Activated gamma-delta T cell treated with Interleukin-2 at 50 U/mL for 16 hours (primary cell): ENCODE data around the gene HYDIN.
"Not testable (repeated sequence)": the region's sequence is repeated elsewhere in the genome, so short reads cannot be mapped to it uniquely, and the experiment has no call there.

ENCODE experiments used
- DNase-seq: peaks from one replicate; pipeline ENCODE4 v3.0.0-alpha.2; 2020

Gene HYDIN

GRCh38 chr16:71218306-71218963 is 12.1 kb downstream of the HYDIN start:
- DNase-seq, result no peak

DNA sequence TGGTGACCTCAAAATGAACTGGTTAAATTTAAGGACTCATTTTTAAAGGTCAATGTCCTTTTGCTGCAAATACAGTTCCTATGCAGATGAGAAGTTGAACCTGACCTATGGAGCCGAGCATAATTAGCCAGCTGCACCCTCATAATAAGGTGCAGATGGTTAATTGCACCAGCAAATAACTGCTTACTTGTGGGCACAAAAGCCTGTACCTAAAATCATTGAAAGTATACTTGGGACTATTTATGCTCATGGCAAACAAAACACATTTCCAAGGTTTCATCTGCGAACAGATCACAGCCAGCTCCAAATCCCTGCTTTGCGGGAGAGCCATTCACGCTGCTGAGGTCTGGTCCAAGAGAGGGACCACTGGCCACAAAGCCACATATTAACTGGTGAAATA is 13.0 kb downstream of the HYDIN start:
- no peak for DNase-seq

- DNase-seq, result no peak
Observed at GRCh38 chr16:71216714-71217113, 13.8 kb downstream of the HYDIN start.

DNA sequence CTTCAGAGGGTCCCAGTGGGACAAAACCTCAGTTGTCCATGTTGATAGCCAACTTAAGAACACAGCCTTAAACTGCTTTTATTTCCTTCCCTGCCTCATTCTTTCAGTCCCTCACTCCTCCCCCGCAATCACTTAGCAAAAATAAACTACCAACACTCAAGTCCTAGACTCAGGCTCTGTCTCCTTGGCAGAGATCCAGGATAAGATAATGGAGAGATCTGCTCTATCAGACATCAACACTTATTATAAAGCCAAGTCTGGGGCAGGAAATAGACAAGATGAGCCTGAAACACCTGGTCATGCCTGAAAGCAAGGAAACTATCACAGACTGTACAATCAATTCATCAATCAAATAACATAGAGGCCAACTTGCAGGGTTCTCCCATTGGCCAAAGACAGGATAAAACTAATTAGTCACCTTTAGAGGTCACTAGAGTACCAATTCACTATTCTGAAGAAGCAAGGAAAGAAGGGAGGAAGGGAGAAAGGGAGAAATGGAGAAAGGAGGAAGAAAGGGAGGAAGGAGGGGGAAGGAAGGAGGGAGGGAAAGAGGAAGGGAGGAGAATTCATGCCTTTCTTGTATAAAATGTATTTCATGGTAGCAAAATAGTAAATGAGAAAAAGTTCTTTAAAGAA is 15.7 kb downstream of the HYDIN start:
- DNase-seq, result no peak

- no peak for DNase-seq
Observed at GRCh38 chr16:71205482-71206131, 24.9 kb downstream of the HYDIN start.

DNA sequence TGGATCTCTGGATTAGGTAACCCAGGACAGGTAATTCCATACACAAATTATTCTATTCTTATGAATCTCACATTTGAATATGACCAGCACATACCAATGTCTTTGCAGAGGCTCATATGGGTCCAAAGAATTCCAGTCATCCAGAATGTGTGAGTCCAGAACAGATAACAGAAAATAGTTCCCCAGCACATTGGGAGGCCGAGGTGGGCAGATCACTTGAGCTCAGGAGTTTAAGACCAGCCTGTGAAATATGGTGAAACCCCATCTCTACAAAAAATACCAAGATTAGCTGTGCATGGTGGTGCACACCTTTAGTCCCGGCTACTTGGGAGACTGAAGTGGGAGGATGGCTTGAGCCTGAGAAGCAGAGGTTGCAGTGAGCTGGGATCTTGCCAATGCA is 26.9 kb downstream of the HYDIN start:
- DNase-seq, result no peak

GRCh38 chr16:71201556-71201955 is 29.0 kb downstream of the HYDIN start:
- DNase-seq, result no peak

DNA sequence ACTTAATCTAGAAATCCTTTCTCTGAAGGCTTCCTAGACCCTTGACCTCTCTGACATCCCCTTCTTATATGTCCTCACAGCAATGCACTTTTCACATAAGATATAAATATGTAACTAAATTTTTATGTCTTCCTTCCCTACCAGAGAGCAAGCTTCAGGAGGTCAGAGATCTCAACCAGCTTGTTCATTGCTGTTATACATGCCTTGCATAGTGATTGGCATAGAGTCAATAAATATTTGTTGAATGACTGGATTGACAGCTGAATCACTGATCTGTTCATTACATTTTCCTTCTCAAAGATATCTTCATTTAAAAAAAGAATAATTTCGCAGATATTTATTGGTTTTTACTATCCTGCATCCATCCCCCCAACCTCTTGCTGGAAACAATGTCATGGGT is 29.5 kb downstream of the HYDIN start:
- no peak for DNase-seq

DNA sequence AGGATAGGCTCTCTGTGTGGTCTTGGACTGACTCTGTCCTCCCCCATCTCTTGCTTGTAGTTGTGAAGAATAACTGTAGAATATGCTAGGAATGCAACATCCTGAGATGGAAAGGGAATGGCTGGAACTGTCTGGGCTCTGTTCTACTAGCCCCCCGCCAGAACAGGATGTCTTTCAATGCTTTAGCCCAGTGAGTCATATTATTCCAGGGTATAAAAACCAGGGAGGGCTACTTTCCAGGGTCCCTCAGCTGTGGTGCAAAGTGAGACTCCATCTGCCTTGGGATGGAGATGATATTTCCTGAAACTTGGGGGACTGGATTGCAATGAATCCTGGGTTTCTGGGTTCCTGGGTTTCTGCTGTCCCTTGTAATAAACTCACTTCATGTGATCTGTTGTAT is 32.1 kb downstream of the HYDIN start:
- DNase-seq, result no peak

- no peak for DNase-seq
Observed at GRCh38 chr16:71192387-71192786, 38.1 kb downstream of the HYDIN start.

DNA sequence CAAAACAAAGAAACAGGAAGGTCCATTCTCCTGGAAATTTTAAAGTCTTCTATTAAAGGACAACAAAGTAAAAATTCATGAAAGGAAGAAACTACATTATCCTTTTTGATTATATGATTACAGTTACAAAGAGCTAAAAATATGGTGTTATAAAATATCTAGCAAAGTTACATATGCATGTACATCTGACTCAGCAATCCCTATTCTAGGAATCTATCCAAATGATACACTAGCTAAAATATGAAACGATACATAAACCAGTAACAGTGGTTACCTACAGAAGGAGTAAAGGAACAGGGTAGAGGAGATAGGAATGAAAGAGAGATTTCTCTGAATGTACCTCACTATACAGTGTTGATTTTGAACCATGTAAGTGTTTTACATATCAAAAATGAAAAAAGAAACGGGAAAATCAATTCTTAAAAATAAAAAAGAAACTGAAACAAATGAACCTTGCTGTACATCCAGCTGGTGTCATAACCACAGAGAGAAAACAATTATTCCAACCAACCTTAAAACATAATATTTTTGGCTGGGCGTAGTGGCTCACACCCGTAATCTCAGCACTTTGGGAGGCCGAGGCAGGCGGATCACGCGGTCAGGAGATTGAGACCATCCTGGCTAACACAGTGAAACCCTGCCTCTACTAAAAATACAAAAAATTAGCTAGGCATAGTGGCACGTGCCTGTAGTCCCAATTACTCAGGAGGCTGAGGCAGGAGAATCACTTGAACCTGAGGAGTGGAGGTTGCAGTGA is 41.4 kb downstream of the HYDIN start:
- DNase-seq, result no peak

DNA sequence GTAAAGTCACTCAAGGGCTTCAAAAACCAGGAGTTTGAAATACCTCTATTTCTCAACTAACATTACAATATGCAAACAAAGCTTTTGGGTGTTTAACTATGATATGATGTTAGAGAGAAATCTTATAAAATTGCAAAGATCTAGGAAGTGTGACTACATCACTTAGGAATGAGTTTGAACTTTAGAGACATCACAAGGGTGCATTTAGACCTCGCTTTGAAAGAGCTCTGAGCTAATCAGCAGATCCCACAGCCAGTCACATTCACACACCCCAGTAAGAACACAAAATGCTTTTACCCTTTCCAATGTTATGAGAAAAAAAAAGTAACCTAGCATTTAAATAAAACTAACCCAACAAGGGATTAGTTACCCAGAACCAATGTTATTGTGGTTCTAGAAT is 45.2 kb downstream of the HYDIN start:
- DNase-seq, result no peak

DNA sequence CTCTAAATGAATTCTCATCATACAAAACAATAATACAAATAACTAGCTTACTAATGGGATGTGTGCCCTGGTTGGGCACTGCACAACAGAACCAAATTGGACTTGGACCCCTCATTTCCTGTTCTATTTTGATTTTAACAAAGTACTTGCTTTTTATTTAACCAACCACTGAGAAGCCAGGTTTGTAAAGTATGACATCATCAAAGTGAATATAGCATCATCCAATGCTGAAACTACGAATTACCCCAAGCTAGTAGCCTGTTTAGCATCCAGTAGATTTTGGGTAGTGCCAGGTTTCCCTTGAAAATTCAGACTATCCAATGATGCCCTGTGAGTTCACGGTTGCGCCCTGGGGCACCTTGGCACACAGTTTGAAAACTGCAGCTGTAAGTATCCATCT is 51.0 kb downstream of the HYDIN start:
- DNase-seq, result no peak

GRCh38 chr16:71172481-71173207 is 57.9 kb downstream of the HYDIN start:
- DNase-seq, result no peak

DNA sequence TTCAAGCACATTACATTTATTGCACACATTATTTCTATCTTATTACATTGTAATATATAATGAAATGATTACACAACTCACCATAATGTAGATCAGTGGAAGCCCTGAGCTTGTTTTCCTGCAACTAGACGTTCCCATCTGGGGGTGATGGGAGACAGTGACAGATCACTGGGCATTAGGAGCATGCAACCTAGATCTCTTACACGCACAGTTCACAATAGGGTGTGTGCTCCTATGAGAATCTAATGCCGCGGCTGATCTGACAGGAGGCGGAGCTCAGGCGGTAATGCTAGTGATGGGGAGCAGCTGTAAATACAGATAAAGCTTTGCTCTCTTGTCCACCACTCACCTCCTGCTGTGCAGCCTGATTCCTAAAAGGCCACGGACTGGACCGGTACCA is 69.5 kb downstream of the HYDIN start:
- not testable (repeated sequence) for DNase-seq

- DNase-seq, result not testable (repeated sequence)
Observed at GRCh38 chr16:71157278-71157677, 73.2 kb downstream of the HYDIN start.

GRCh38 chr16:71153329-71153728 is 77.2 kb downstream of the HYDIN start:
- not testable (repeated sequence) for DNase-seq

- not testable (repeated sequence) for DNase-seq
Observed at GRCh38 chr16:71151654-71152053, 78.9 kb downstream of the HYDIN start.

DNA sequence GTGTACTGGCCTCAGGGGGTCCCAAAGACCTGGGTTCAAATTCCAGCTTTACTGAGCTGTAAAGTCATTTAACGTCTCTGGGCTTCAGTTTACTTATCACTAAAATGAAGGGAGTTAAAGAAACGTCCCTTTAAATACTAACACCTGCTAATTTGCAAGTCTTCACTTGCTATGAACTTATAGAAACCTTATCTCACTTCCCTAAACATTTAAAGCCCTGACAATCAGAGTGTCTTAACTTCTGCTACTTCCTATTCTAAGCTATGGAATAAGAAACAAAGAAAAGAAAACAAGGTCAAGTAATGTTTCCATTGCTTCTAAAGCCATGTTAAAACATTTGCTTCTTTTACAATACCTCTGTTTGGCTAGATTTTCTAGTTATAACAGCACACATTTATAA is 87.3 kb downstream of the HYDIN start:
- not testable (repeated sequence) for DNase-seq

DNA sequence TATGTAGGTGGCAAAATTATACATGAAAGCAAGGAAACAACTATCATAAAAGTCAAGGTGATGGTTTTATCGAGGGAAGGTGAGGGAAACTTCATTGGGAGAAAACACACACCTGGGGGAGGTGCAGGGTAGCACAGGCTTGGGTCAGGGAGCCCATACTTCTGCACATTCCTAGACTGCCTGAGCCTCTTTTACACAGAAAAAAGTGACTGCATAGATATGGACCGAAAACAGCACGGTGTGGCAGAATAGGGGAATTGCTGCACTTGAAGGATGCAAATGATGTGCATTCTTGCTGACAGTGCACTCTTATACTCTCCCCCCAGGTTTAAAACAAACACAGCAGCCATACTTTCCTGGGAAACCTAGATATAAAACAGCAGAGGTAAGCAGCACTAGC is 120.0 kb downstream of the HYDIN start:
- not testable (repeated sequence) for DNase-seq

GRCh38 chr16:71109656-71110208 is 120.8 kb downstream of the HYDIN start:
- not testable (repeated sequence) for DNase-seq

DNA sequence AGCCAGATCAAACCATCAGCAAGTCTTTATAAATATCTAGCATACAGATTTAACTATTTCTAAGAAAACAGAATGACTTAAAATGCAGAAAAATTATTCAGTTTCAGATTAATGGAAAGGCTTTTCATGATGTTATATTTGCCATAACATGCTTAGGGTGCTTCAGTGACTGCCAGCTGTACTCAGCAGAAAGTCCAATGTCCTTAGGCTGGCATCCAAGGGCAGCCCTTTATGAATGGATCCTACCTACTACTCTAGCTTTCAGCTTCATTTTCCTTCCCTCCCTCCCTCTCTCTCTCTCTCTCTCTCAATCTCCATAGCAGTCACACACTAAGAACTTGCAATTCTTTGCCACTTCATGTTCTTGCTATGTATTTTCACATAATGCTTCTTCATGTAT is 124.6 kb downstream of the HYDIN start:
- not testable (repeated sequence) for DNase-seq

GRCh38 chr16:71083573-71083972 is 146.9 kb downstream of the HYDIN start:
- DNase-seq, result not testable (repeated sequence)
